ENCODE measurements around the gene DYRK2.

DYRK2 gene

DNA sequence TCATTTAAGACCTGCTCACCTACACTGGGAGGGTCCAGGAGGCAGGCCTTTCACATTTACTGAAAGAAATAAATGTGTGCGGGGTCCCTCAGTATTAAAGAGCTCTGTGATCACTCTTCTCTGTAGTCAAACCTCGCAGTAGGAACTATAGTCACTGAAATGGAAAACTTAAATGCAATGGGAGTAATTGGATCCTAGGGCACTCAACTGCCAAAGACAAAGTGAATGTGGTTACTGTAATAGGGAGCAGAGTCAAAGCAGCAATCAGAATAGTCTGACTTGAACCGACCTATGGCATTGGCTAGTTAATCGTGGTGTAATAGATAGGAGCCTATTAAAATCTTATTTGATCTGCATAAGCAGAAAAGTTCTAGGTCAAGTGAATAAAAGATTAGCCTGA, 26.6 kb upstream of the DYRK2 start:
- H3K23ac ChIP-seq (ENCODE audit: low read depth, low read length, poor library complexity) = no peak overlapping the region
- no peak overlapping the region for H2BK120ac ChIP-seq (ENCODE audit: low read depth, low read length)
- no peak overlapping the region for H3K18ac ChIP-seq (ENCODE audit: low read length)
- H3K27me3 ChIP-seq (ENCODE audit: control insufficient read depth in 3 of 3, insufficient read depth in 3 of 3, low read depth in 1 of 3, low read length in 3 of 3) = no peaks in the 10 kb centered on the region
- H3K9me3 ChIP-seq (replicated peaks in 1 of 2; ENCODE audit: control insufficient read depth in 2 of 2, insufficient read depth in 1 of 2, low read depth in 1 of 2, low read length in 2 of 2) = no peaks in the 10 kb centered on the region
- H2BK12ac ChIP-seq (ENCODE audit: low read length) = no peak overlapping the region
- no peak overlapping the region for H3K27ac ChIP-seq (replicated peaks; ENCODE audit: low read length)
- H3K4me1 ChIP-seq (ENCODE audit: control insufficient read depth in 2 of 2, insufficient read depth in 1 of 2, low read depth in 1 of 2, low read length in 2 of 2) = peaks cover 7 to 11% of the 10 kb centered on the region in 2 donors
- no peak overlapping the region for H3K4ac ChIP-seq (ENCODE audit: low read length)
- H2BK15ac ChIP-seq (ENCODE audit: low read length) = no peak overlapping the region
- H3K79me1 ChIP-seq (ENCODE audit: low read depth, low read length) = no peaks in the 10 kb centered on the region
- no peak for DNase-seq (ENCODE audit: low spot score)
- H2AK5ac ChIP-seq (ENCODE audit: low read depth, low read length) = no peak overlapping the region
- no peak overlapping the region for H4K91ac ChIP-seq (ENCODE audit: low read depth, low read length, poor library complexity)
- no peaks in the 10 kb centered on the region for H3K36me3 ChIP-seq (replicated peaks in 1 of 2; ENCODE audit: control insufficient read depth in 2 of 2, insufficient read depth in 2 of 2, low read length in 2 of 2)
- no peak overlapping the region for H2AFZ ChIP-seq (ENCODE audit: low read length)
- H3K4me3 ChIP-seq (ENCODE audit: low read length in 2 of 2) = no peak overlapping the region
- WGBS, 2 donors (ENCODE audit: extremely low coverage in 2 of 2, insufficient read length in 2 of 2, insufficient replicate concordance in 1 of 2) = no CpG with 5 or more reads among the region's 4 CpGs
- no peak overlapping the region for H2BK5ac ChIP-seq (ENCODE audit: low read length)
- H4K8ac ChIP-seq (ENCODE audit: low read depth, low read length) = no peak overlapping the region
- no peak overlapping the region for H3K9ac ChIP-seq (ENCODE audit: low read depth, low read length, poor library complexity)
- no peak overlapping the region for H3K4me2 ChIP-seq (ENCODE audit: insufficient read depth, low read length, poor library complexity, severe bottlenecking)
- no peak overlapping the region for H3K14ac ChIP-seq (ENCODE audit: low read length)

DNA sequence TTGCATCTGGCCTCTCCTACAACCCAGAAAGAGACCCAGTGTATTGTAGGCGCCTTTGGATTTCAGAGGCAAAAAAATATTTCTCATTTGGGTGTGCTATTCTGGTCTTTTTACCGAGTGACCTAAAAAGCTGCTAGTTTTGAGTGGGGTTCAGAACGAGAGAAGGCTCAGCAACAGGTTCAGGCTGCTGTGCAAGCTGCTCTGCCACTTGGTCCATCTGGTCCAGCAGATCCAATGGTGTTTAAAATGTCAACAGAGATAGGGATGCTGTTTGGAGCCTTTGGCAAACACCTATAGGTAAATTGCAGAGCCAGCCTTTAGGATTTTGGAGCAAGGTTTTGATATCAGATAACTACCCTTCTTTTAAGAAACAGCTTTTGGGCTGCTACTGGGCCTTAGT, 25.3 kb upstream of the DYRK2 start:
- no peak overlapping the region for H3K23ac ChIP-seq (ENCODE audit: low read depth, low read length, poor library complexity)
- no peak overlapping the region for H2BK15ac ChIP-seq (ENCODE audit: low read length)
- no CpG with 5 or more reads among the region's 3 CpGs for WGBS, 2 donors (ENCODE audit: extremely low coverage in 2 of 2, insufficient read length in 2 of 2, insufficient replicate concordance in 1 of 2)
- H3K79me1 ChIP-seq (ENCODE audit: low read depth, low read length) = no peaks in the 10 kb centered on the region
- H3K36me3 ChIP-seq (replicated peaks in 1 of 2; ENCODE audit: control insufficient read depth in 2 of 2, insufficient read depth in 2 of 2, low read length in 2 of 2) = no peaks in the 10 kb centered on the region
- no peak overlapping the region for H3K27ac ChIP-seq (replicated peaks; ENCODE audit: low read length)
- no peak overlapping the region for H3K14ac ChIP-seq (ENCODE audit: low read length)
- H2BK5ac ChIP-seq (ENCODE audit: low read length) = no peak overlapping the region
- H3K4ac ChIP-seq (ENCODE audit: low read length) = no peak overlapping the region
- peaks cover 5 to 11% of the 10 kb centered on the region in 2 donors for H3K4me1 ChIP-seq (ENCODE audit: control insufficient read depth in 2 of 2, insufficient read depth in 1 of 2, low read depth in 1 of 2, low read length in 2 of 2)
- H3K18ac ChIP-seq (ENCODE audit: low read length) = no peak overlapping the region
- no peak overlapping the region for H2AK5ac ChIP-seq (ENCODE audit: low read depth, low read length)
- no peaks in the 10 kb centered on the region for H3K27me3 ChIP-seq (ENCODE audit: control insufficient read depth in 3 of 3, insufficient read depth in 3 of 3, low read depth in 1 of 3, low read length in 3 of 3)
- no peak overlapping the region for H2BK120ac ChIP-seq (ENCODE audit: low read depth, low read length)
- H4K8ac ChIP-seq (ENCODE audit: low read depth, low read length) = no peak overlapping the region
- DNase-seq (ENCODE audit: low spot score) = no peak
- H3K4me2 ChIP-seq (ENCODE audit: insufficient read depth, low read length, poor library complexity, severe bottlenecking) = no peak overlapping the region
- no peak overlapping the region for H2BK12ac ChIP-seq (ENCODE audit: low read length)
- no peak overlapping the region for H3K9ac ChIP-seq (ENCODE audit: low read depth, low read length, poor library complexity)
- no peak overlapping the region for H4K91ac ChIP-seq (ENCODE audit: low read depth, low read length, poor library complexity)
- H2AFZ ChIP-seq (ENCODE audit: low read length) = no peak overlapping the region
- H3K9me3 ChIP-seq (replicated peaks in 1 of 2; ENCODE audit: control insufficient read depth in 2 of 2, insufficient read depth in 1 of 2, low read depth in 1 of 2, low read length in 2 of 2) = no peaks in the 10 kb centered on the region
- no peak overlapping the region for H3K4me3 ChIP-seq (ENCODE audit: low read length in 2 of 2)

DNA sequence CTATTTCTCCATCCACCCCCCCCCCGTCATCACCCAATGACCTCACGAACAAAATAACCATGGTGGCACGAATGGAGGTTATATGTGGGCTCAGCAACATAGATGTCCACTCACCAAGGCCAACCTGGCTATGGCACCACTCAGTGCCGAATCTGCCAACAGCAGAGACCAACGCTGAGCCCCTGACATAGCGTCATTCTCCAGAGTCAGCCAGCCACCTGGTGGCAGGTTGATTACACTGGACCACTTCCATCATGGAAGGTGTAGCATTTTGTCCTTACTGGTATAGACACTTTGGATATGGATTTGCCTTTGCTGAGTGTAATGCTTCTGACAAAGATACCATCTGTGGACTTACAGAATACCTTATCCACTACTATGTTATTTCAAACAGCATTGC, 24.2 kb upstream of the DYRK2 start:
- Histone ChIP-seq H3K9ac (ENCODE audit: low read depth, low read length, poor library complexity) (no peak overlapping the region), H3K79me1 (ENCODE audit: low read depth, low read length) (no peaks in the 10 kb centered on the region), H4K8ac (ENCODE audit: low read depth, low read length) (no peak overlapping the region), H2BK5ac (ENCODE audit: low read length) (no peak overlapping the region), H2BK12ac (ENCODE audit: low read length) (no peak overlapping the region), H3K9me3 (replicated peaks in 1 of 2; ENCODE audit: control insufficient read depth in 2 of 2, insufficient read depth in 1 of 2, low read depth in 1 of 2, low read length in 2 of 2) (no peaks in the 10 kb centered on the region), H2AFZ (ENCODE audit: low read length) (no peak overlapping the region), H3K27ac (replicated peaks; ENCODE audit: low read length) (no peak overlapping the region), H3K23ac (ENCODE audit: low read depth, low read length, poor library complexity) (no peak overlapping the region), H4K91ac (ENCODE audit: low read depth, low read length, poor library complexity) (no peak overlapping the region), H2BK120ac (ENCODE audit: low read depth, low read length) (no peak overlapping the region), H2AK5ac (ENCODE audit: low read depth, low read length) (no peak overlapping the region), H3K4me1 (ENCODE audit: control insufficient read depth in 2 of 2, insufficient read depth in 1 of 2, low read depth in 1 of 2, low read length in 2 of 2) (peaks cover 5 to 11% of the 10 kb centered on the region in 2 donors), H3K4ac (ENCODE audit: low read length) (no peak overlapping the region), H3K4me2 (ENCODE audit: insufficient read depth, low read length, poor library complexity, severe bottlenecking) (no peak overlapping the region), H3K4me3 (ENCODE audit: low read length in 2 of 2) (no peak overlapping the region), H3K27me3 (ENCODE audit: control insufficient read depth in 3 of 3, insufficient read depth in 3 of 3, low read depth in 1 of 3, low read length in 3 of 3) (no peaks in the 10 kb centered on the region), H3K36me3 (replicated peaks in 1 of 2; ENCODE audit: control insufficient read depth in 2 of 2, insufficient read depth in 2 of 2, low read length in 2 of 2) (no peaks in the 10 kb centered on the region), H3K18ac (ENCODE audit: low read length) (no peak overlapping the region), H3K14ac (ENCODE audit: low read length) (no peak overlapping the region), H2BK15ac (ENCODE audit: low read length) (no peak overlapping the region)
- DNase-seq (ENCODE audit: low spot score) = no peak
- WGBS, 2 donors (ENCODE audit: extremely low coverage in 2 of 2, insufficient read length in 2 of 2, insufficient replicate concordance in 1 of 2) = no CpG with 5 or more reads among the region's 6 CpGs

DNA sequence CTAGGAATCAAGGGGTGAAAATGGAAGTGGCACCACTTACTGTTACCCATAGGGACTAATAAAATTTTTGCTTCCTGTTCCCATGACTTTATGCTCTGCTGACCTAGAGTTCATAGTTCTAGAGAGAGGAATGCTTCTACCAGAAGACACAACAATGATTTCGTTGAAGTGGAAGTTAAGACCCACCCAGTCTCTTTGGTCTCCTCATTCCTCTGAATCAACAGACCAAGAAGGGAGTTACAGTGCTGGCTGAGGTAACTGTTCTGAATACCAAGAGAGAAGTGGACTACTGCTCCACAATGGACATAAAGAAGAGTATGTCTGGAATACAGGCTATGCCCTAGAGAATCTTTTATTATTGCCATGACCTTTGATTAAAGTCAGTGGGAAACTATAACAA, 23.5 kb upstream of the DYRK2 start:
- Histone ChIP-seq H4K8ac (ENCODE audit: low read depth, low read length) (no peak overlapping the region), H3K36me3 (replicated peaks in 1 of 2; ENCODE audit: control insufficient read depth in 2 of 2, insufficient read depth in 2 of 2, low read length in 2 of 2) (no peaks in the 10 kb centered on the region), H3K14ac (ENCODE audit: low read length) (no peak overlapping the region), H4K91ac (ENCODE audit: low read depth, low read length, poor library complexity) (no peak overlapping the region), H3K27ac (replicated peaks; ENCODE audit: low read length) (no peak overlapping the region), H3K4ac (ENCODE audit: low read length) (no peak overlapping the region), H2AK5ac (ENCODE audit: low read depth, low read length) (no peak overlapping the region), H2AFZ (ENCODE audit: low read length) (no peak overlapping the region), H3K27me3 (ENCODE audit: control insufficient read depth in 3 of 3, insufficient read depth in 3 of 3, low read depth in 1 of 3, low read length in 3 of 3) (no peaks in the 10 kb centered on the region), H3K23ac (ENCODE audit: low read depth, low read length, poor library complexity) (no peak overlapping the region), H3K4me3 (ENCODE audit: low read length in 2 of 2) (no peak overlapping the region), H3K9me3 (replicated peaks in 1 of 2; ENCODE audit: control insufficient read depth in 2 of 2, insufficient read depth in 1 of 2, low read depth in 1 of 2, low read length in 2 of 2) (no peaks in the 10 kb centered on the region), H3K79me1 (ENCODE audit: low read depth, low read length) (no peaks in the 10 kb centered on the region), H2BK15ac (ENCODE audit: low read length) (no peak overlapping the region), H2BK120ac (ENCODE audit: low read depth, low read length) (no peak overlapping the region), H3K18ac (ENCODE audit: low read length) (no peak overlapping the region), H2BK12ac (ENCODE audit: low read length) (no peak overlapping the region), H3K4me1 (ENCODE audit: control insufficient read depth in 2 of 2, insufficient read depth in 1 of 2, low read depth in 1 of 2, low read length in 2 of 2) (peaks cover 5 to 11% of the 10 kb centered on the region in 2 donors), H3K9ac (ENCODE audit: low read depth, low read length, poor library complexity) (no peak overlapping the region), H2BK5ac (ENCODE audit: low read length) (no peak overlapping the region), H3K4me2 (ENCODE audit: insufficient read depth, low read length, poor library complexity, severe bottlenecking) (no peak overlapping the region)
- DNase-seq (ENCODE audit: low spot score) = no peak
- no CpG with 5 or more reads among the region's 1 CpG for WGBS, 2 donors (ENCODE audit: extremely low coverage in 2 of 2, insufficient read length in 2 of 2, insufficient replicate concordance in 1 of 2)
